H9 (cell line): ENCODE measurements around the gene NPM3. TPM values are rescaled to one million over a fixed set of nuclear protein-coding genes. Genes with fewer than 3 reads are reported as not detected.

Source experiments
- DNase-seq: peaks from one replicate; pipeline ENCODE4 v3.0.0-alpha.2; 2017
- H2AFZ ChIP-seq: one replicate; pipeline ENCODE4 v1.6.1; 2013; ENCODE audit warnings: mild to moderate bottlenecking, low read length, control low read depth, moderate library complexity
- H2AK5ac ChIP-seq: 2 replicates; pipeline ENCODE4 v1.6.1; 2013; ENCODE audit warnings: low read length, control low read depth, mixed read lengths; ENCODE audit not compliant: insufficient read length
- H2BK120ac ChIP-seq: one replicate; pipeline ENCODE4 v1.6.1; 2013; ENCODE audit warnings: low read depth, mild to moderate bottlenecking, low read length, control low read depth, inconsistent platforms; ENCODE audit not compliant: poor library complexity, severe bottlenecking
- H2BK12ac ChIP-seq: 2 replicates; pipeline ENCODE4 v1.6.1; 2013; ENCODE audit warnings: low read length, control low read depth, mixed read lengths, low read depth; ENCODE audit not compliant: insufficient read length
- H2BK15ac ChIP-seq: 2 replicates; pipeline ENCODE4 v1.6.1; 2013; ENCODE audit warnings: low read depth, low read length, control low read depth
- H2BK20ac ChIP-seq: one replicate; pipeline ENCODE4 v1.6.1; 2013; ENCODE audit warnings: low read depth, mild to moderate bottlenecking, low read length, control low read depth, inconsistent platforms; ENCODE audit not compliant: poor library complexity, severe bottlenecking
- H2BK5ac ChIP-seq: 2 replicates; pipeline ENCODE4 v1.6.1; 2013; ENCODE audit warnings: low read length, control low read depth, mixed read lengths; ENCODE audit not compliant: insufficient read length
- H3K14ac ChIP-seq: 2 replicates; pipeline ENCODE4 v1.6.1; 2013; ENCODE audit warnings: low read length, control low read depth; ENCODE audit not compliant: insufficient read depth
- H3K18ac ChIP-seq: 2 replicates; pipeline ENCODE4 v1.6.1; 2013; ENCODE audit warnings: low read depth, mild to moderate bottlenecking, mixed read lengths, low read length, control low read depth; ENCODE audit not compliant: insufficient read length
- H3K23ac ChIP-seq: 2 replicates; pipeline ENCODE4 v1.6.1; 2013; ENCODE audit warnings: low read length, control low read depth, mixed read lengths, low read depth; ENCODE audit not compliant: insufficient read length
- H3K23me2 ChIP-seq: 2 replicates; pipeline ENCODE4 v1.6.1; 2013; ENCODE audit warnings: low read depth, mild to moderate bottlenecking, mixed read lengths, low read length, control low read depth; ENCODE audit not compliant: insufficient read length, poor library complexity, severe bottlenecking
- H3K27ac ChIP-seq: 2 replicates; pipeline ENCODE4 v1.5.1; 2013; ENCODE audit warnings: low read length, control low read depth, mixed read lengths, low read depth; ENCODE audit not compliant: insufficient read length
- H3K27me3 ChIP-seq: 2 replicates; pipeline ENCODE4 v1.6.1; 2013; ENCODE audit warnings: low read length, control low read depth, inconsistent platforms; ENCODE audit not compliant: insufficient read depth
- H3K4ac ChIP-seq: 2 replicates; pipeline ENCODE4 v1.6.1; 2013; ENCODE audit warnings: low read depth, mild to moderate bottlenecking, control low read depth, inconsistent platforms, low read length, moderate library complexity
- H3K4me1 ChIP-seq: 2 replicates; pipeline ENCODE4 v1.6.1; 2013; ENCODE audit warnings: low read length, control low read depth, inconsistent platforms; ENCODE audit not compliant: insufficient read depth
- H3K4me2 ChIP-seq: 2 replicates; pipeline ENCODE4 v1.6.1; 2013; ENCODE audit warnings: low read length, control low read depth, mixed read lengths; ENCODE audit not compliant: insufficient read length, insufficient read depth
- H3K56ac ChIP-seq: 2 replicates; pipeline ENCODE4 v1.6.1; 2013; ENCODE audit warnings: low read depth, mild to moderate bottlenecking, mixed read lengths, low read length, control low read depth; ENCODE audit not compliant: insufficient read length
- H3K79me1 ChIP-seq: 2 replicates; pipeline ENCODE4 v1.6.1; 2013; ENCODE audit warnings: low read depth, mild to moderate bottlenecking, moderate library complexity, low read length, control low read depth, inconsistent platforms; ENCODE audit not compliant: insufficient read depth, poor library complexity, severe bottlenecking
- H3K79me2 ChIP-seq: 2 replicates; pipeline ENCODE4 v1.6.1; 2013; ENCODE audit warnings: low read length, control low read depth, inconsistent platforms; ENCODE audit not compliant: insufficient read depth
- H3K9ac ChIP-seq: 2 replicates; pipeline ENCODE4 v1.6.1; 2013; ENCODE audit warnings: low read length, control low read depth, mixed read lengths; ENCODE audit not compliant: insufficient read length; ENCODE audit errors: extremely low read depth
- H3K9me3 ChIP-seq: one replicate; pipeline ENCODE4 v1.6.1; 2013; ENCODE audit warnings: low read depth, low read length, inconsistent platforms; ENCODE audit not compliant: control insufficient read depth
- H3T11ph ChIP-seq: one replicate; pipeline ENCODE4 v1.6.1; 2013; ENCODE audit warnings: mild to moderate bottlenecking, low read length, control low read depth, inconsistent platforms
- H4K20me1 ChIP-seq: one replicate; pipeline ENCODE4 v1.6.1; 2013; ENCODE audit not compliant: control insufficient read depth, insufficient read length, insufficient read depth
- H4K5ac ChIP-seq: 2 replicates; pipeline ENCODE4 v1.6.1; 2013; ENCODE audit warnings: low read depth, mild to moderate bottlenecking, mixed read lengths, low read length, control low read depth; ENCODE audit not compliant: insufficient read length
- H4K8ac ChIP-seq: replicated peaks from 2 replicates; pipeline ENCODE4 v1.6.1; 2013; ENCODE audit warnings: low read length, control low read depth, mixed read lengths, low read depth; ENCODE audit not compliant: insufficient read length
- H4K91ac ChIP-seq: 2 replicates; pipeline ENCODE4 v1.6.1; 2013; ENCODE audit warnings: low read depth, mild to moderate bottlenecking, moderate library complexity, mixed read lengths, low read length, control low read depth; ENCODE audit not compliant: insufficient read length
- H3K27ac Mint-ChIP-seq, 3 experiments: 2 replicates in 2 of 3; 3 replicates in 1 of 3; pipeline ENCODE4 v1.8.0; 2020 to 2021; ENCODE audit warnings: mixed read lengths in 3 of 3, mild to moderate bottlenecking in 1 of 3, moderate library complexity in 1 of 3
- H3K27me3 Mint-ChIP-seq: 2 replicates; pipeline ENCODE4 v1.8.0; 2021; ENCODE audit warnings: low read depth, mild to moderate bottlenecking, moderate library complexity, mixed read lengths
- H3K36me3 Mint-ChIP-seq, 3 experiments: 2 replicates in 2 of 3; 3 replicates in 1 of 3; pipeline ENCODE4 v1.8.0; 2020 to 2021; ENCODE audit warnings: low read depth in 3 of 3, mixed read lengths in 3 of 3; ENCODE audit not compliant: insufficient read depth in 1 of 3
- H3K4me1 Mint-ChIP-seq, 2 experiments: 2 replicates each; pipeline ENCODE4 v1.8.0; 2020; ENCODE audit warnings: mixed read lengths in 2 of 2
- H3K4me3 Mint-ChIP-seq, 2 experiments: 2 replicates in 1 of 2; 3 replicates in 1 of 2; pipeline ENCODE4 v1.8.0; 2020 to 2021; ENCODE audit warnings: mild to moderate bottlenecking in 2 of 2, mixed read lengths in 2 of 2, moderate library complexity in 1 of 2
- H3K9me3 Mint-ChIP-seq, 2 experiments: 2 replicates in 1 of 2; 3 replicates in 1 of 2; pipeline ENCODE4 v1.8.0; 2020; ENCODE audit warnings: mild to moderate bottlenecking in 2 of 2, mixed read lengths in 2 of 2, moderate library complexity in 1 of 2
- WGBS: extraction: QIAGEN DNeasy Blood & Tissue Kit; methylation state at CpG from one replicate; pipeline ENCODE4 v1.1.7; 2013; ENCODE audit warnings: missing lambda C conversion rate, low lambda C conversion rate, mixed read lengths; ENCODE audit not compliant: insufficient read length; ENCODE audit errors: extremely low coverage; 5-methylcytosine and 5-hydroxymethylcytosine counted together
- total RNA-seq: library from RNA; stranded (reverse); gene quantifications from 2 replicates; pipeline ENCODE4 v1.2.1, GENCODE V29; 2021
- TF ChIP-seq, protein P1 (sequence below): fragments of 200-600 bp; sonication (generic); conservative IDR thresholded peaks from 3 replicates; pipeline ENCODE4 v1.8.0; 2021; ENCODE audit warnings: antibody characterized with exemption, mild to moderate bottlenecking

NPM3 gene
- total RNA-seq, 1 experiment from 2014 or later = 133 TPM

DNA sequence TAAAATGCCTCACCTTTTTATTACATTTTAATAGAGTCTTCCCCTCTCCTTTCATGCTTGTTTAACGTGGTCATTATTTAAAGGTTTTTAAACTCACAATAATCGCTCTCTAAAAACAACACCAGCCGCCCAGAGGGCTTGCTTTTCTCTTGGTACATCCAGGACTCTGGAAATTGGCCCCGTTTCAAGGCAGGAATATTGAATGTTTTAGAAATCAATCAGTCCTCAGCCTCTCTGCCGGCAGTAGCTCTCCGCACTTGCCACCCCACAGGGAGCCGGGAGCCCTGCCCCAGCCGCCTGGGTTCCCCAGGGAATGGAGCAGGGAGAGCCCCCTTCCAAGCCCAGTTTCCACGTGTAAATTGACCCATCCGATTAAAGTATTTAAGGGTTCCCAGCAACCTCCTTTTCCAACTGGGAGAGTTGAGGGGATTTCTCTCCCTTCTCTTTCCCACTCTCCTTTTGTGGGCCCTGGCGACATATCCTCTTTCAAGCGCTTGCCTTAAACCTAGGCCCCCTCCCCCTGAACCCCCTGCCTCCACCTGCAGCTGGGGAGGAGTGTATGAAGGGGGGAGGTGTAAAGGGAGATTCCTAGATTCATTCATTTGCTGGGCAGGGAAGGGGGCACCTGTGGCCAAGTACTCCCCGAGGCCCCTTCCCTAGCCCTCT lies 9.2 kb downstream of the NPM3 start:
- no peak overlapping the region for H3K14ac ChIP-seq
- H3K27ac ChIP-seq = no peak overlapping the region
- no peak overlapping the region for H3K4ac ChIP-seq
- Mint-ChIP-seq H3K9me3 (no peaks in the 10 kb centered on the region; a peak in 1 of 5 replicates), H3K4me3 (peak overlapping the region; percentile 52 to 80), H3K27ac (no peak overlapping the region), H3K27me3 (peaks cover 72% of the 10 kb centered on the region), H3K36me3 (peaks cover 3 to 12% (median 6%) of the 10 kb centered on the region in 3 experiments; a peak in 4 of 7 replicates), H3K4me1 (peaks cover 50 to 62% of the 10 kb centered on the region in 2 experiments)
- no peak overlapping the region for H3K9ac ChIP-seq
- no peak overlapping the region for H2BK12ac ChIP-seq
- H2AK5ac ChIP-seq = no peak overlapping the region
- no peak overlapping the region for H4K5ac ChIP-seq
- H3K23ac ChIP-seq = no peak overlapping the region
- H3K9me3 ChIP-seq = no peaks in the 10 kb centered on the region
- no peak overlapping the region for H2AFZ ChIP-seq
- no CpG with 5 or more reads among the region's 13 CpGs for WGBS
- H3T11ph ChIP-seq = no peak overlapping the region
- no peak overlapping the region for H2BK15ac ChIP-seq
- H3K18ac ChIP-seq = no peak overlapping the region
- TF ChIP-seq, protein P1, sequence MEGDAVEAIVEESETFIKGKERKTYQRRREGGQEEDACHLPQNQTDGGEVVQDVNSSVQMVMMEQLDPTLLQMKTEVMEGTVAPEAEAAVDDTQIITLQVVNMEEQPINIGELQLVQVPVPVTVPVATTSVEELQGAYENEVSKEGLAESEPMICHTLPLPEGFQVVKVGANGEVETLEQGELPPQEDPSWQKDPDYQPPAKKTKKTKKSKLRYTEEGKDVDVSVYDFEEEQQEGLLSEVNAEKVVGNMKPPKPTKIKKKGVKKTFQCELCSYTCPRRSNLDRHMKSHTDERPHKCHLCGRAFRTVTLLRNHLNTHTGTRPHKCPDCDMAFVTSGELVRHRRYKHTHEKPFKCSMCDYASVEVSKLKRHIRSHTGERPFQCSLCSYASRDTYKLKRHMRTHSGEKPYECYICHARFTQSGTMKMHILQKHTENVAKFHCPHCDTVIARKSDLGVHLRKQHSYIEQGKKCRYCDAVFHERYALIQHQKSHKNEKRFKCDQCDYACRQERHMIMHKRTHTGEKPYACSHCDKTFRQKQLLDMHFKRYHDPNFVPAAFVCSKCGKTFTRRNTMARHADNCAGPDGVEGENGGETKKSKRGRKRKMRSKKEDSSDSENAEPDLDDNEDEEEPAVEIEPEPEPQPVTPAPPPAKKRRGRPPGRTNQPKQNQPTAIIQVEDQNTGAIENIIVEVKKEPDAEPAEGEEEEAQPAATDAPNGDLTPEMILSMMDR = no peak
- H3K27me3 ChIP-seq = peaks cover 54% of the 10 kb centered on the region
- no peak for DNase-seq
- no peak overlapping the region for H2BK20ac ChIP-seq
- peaks cover 7% of the 10 kb centered on the region; the same call in 1 of the 2 replicates for H3K4me1 ChIP-seq
- no peaks in the 10 kb centered on the region for H3K79me2 ChIP-seq
- H3K4me2 ChIP-seq = peak overlapping the region; percentile 42
- no peaks in the 10 kb centered on the region for H4K20me1 ChIP-seq
- no peak overlapping the region for H2BK5ac ChIP-seq
- H4K8ac ChIP-seq = no peak overlapping the region
- H3K56ac ChIP-seq = no peak overlapping the region
- H3K79me1 ChIP-seq = no peaks in the 10 kb centered on the region
- H4K91ac ChIP-seq = no peak overlapping the region
- no peak overlapping the region for H2BK120ac ChIP-seq
- H3K23me2 ChIP-seq = peaks cover 26% of the 10 kb centered on the region
